Tibial nerve (tissue), 4 donors: ENCODE measurements around the gene DMBT1. TPM values are rescaled to one million over a fixed set of nuclear protein-coding genes. Genes with fewer than 3 reads are reported as not detected.

Experiments
- DNase-seq, 2 donors: peaks; one replicate each; pipeline ENCODE4 v3.0.0-alpha.2; 2019; ENCODE audit warnings: low spot score in 2 of 2
- H3K27ac ChIP-seq, 4 donors: fragments of 200-600 bp; sonication (generic) in 3 of 4; one replicate each; pipeline ENCODE4 v1.5.1; 2017 to 2019; ENCODE audit warnings: mild to moderate bottlenecking in 1 of 4
- H3K27me3 ChIP-seq, 2 donors: fragments of 200-600 bp; sonication (generic) in 1 of 2; one replicate each; pipeline versions ENCODE4 v1.5.1 to v1.6.0; 2017 to 2019
- H3K36me3 ChIP-seq, 3 donors: fragments of 200-600 bp; sonication (generic); one replicate each; pipeline ENCODE4 v1.5.1; 2018 to 2019
- H3K4me1 ChIP-seq, 4 donors: fragments of 200-600 bp; sonication (generic) in 3 of 4; one replicate each; pipeline ENCODE4 v1.5.1; 2017 to 2019
- H3K4me3 ChIP-seq, 4 donors: fragments of 200-600 bp; sonication (generic) in 3 of 4; one replicate each; pipeline ENCODE4 v1.5.1; 2017 to 2019; ENCODE audit warnings: mild to moderate bottlenecking in 1 of 4, moderate library complexity in 1 of 4
- H3K9me3 ChIP-seq, 4 donors: fragments of 200-600 bp; sonication (generic) in 3 of 4; one replicate each; pipeline ENCODE4 v1.5.1; 2017 to 2019
- CTCF ChIP-seq, 5 experiments: fragments of 200-600 bp in 3 of 5; fragments of 450-650 bp in 2 of 5; sonication (generic) in 3 of 5; IDR thresholded peaks; one replicate each; pipeline ENCODE4 v1.5.1; 2016 to 2019; ENCODE audit warnings: antibody characterized with exemption in 5 of 5, mild to moderate bottlenecking in 3 of 5, moderate library complexity in 2 of 5
- EP300 ChIP-seq, 2 donors: sonication (generic); formaldehyde crosslinking; IDR thresholded peaks; one replicate each; pipeline ENCODE4 v1.6.1; 2017; ENCODE audit warnings: antibody characterized with exemption in 2 of 2, mild to moderate bottlenecking in 1 of 2
- POLR2A ChIP-seq, 2 donors: fragments of 450-650 bp; IDR thresholded peaks; one replicate each; pipeline ENCODE4 v1.6.1; 2017; ENCODE audit warnings: antibody characterized with exemption in 2 of 2, mild to moderate bottlenecking in 2 of 2, moderate library complexity in 2 of 2
- WGBS, 2 donors: methylation state at CpG; one replicate each; pipeline ENCODE4 v1.1.5; 2018; 5-methylcytosine and 5-hydroxymethylcytosine counted together
- total RNA-seq, 4 donors: library from RNA; depleted of rRNA; stranded (reverse); fragments of >200 nt; gene quantifications; one replicate each; pipeline ENCODE4 v1.1.0, GENCODE V29; 2016

The DMBT1 gene
- total RNA-seq, 4 donors from 2014 or later = not detected

- no peak overlapping the region for H3K27ac ChIP-seq
- TF ChIP-seq EP300 (IDR thresholded peaks at IDR 0.05) (no peak), POLR2A (IDR thresholded peaks at IDR 0.05) (no peak), CTCF (IDR thresholded peaks at IDR 0.05) (no peak)
- H3K27me3 ChIP-seq = no peaks in the 10 kb centered on the region
- no peaks in the 10 kb centered on the region for H3K36me3 ChIP-seq
- H3K4me1 ChIP-seq = no peaks in the 10 kb centered on the region
- no peak for DNase-seq
- no peak overlapping the region for H3K4me3 ChIP-seq
- WGBS, 2 donors = 79 to 80% methylated on average over 5 of the region's 5 CpGs
- no peaks in the 10 kb centered on the region for H3K9me3 ChIP-seq
These were observed 71.5 kb downstream of the DMBT1 start for GRCh38 chr10:122632031-122632430.

DNA sequence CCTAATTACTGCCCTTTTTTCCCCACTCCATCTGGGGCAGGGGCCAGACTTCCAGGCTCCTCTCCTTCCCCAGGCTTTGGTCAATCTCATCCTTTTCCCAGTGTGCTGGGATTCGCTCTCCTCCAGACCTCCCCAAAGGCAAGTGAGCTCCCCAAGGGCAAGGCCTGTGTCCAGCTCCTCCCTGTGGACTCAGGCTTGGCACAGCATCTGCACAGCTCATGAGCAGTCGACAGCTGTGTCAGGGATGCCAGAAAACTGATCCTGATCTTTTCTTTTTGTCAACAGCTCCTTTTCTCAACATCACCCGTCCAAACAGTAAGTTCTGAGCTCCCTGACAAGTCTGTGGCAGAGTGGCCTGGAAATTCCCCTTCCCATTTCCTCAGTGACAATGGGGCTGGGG lies 72.0 kb downstream of the DMBT1 start:
- H3K27ac ChIP-seq = no peak overlapping the region
- no peak for DNase-seq
- no peaks in the 10 kb centered on the region for H3K4me1 ChIP-seq
- H3K4me3 ChIP-seq = no peak overlapping the region
- 56 to 69% methylated on average over 3 of the region's 3 CpGs for WGBS, 2 donors
- no peaks in the 10 kb centered on the region for H3K9me3 ChIP-seq
- TF ChIP-seq EP300 (IDR thresholded peaks at IDR 0.05) (no peak), POLR2A (IDR thresholded peaks at IDR 0.05) (no peak), CTCF (IDR thresholded peaks at IDR 0.05) (no peak)
- no peaks in the 10 kb centered on the region for H3K36me3 ChIP-seq
- no peaks in the 10 kb centered on the region for H3K27me3 ChIP-seq

DNA sequence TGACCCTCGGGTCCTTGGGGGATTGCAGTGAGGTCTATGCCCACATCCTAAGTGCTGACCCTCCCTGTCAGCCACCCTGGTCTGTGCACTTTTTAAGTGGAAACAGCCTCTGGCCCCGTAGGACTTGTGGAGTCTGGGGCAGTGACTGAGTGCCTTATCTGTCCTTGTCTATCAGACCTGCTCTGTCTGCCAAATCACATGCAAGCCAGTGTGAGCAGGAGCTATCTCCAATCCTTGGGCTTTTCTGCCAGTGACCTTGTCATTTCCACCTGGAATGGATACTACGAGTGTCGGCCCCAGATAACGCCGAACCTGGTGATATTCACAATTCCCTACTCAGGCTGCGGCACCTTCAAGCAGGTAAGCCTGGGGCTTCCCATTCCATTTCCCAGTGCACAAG lies 76.4 kb downstream of the DMBT1 start:
- H3K4me3 ChIP-seq = no peak overlapping the region
- WGBS, 2 donors = 85 to 87% methylated on average over 7 of the region's 7 CpGs
- H3K9me3 ChIP-seq = no peaks in the 10 kb centered on the region
- no peaks in the 10 kb centered on the region for H3K4me1 ChIP-seq
- TF ChIP-seq EP300 (IDR thresholded peaks at IDR 0.05) = no peak
- TF ChIP-seq POLR2A (IDR thresholded peaks at IDR 0.05) = no peak
- H3K27me3 ChIP-seq = no peaks in the 10 kb centered on the region
- no peak overlapping the region for H3K27ac ChIP-seq
- no peak for DNase-seq
- no peaks in the 10 kb centered on the region for H3K36me3 ChIP-seq

- no peak for DNase-seq
- Histone ChIP-seq H3K36me3 (no peaks in the 10 kb centered on the region), H3K9me3 (no peaks in the 10 kb centered on the region), H3K27ac (no peak overlapping the region), H3K27me3 (no peaks in the 10 kb centered on the region), H3K4me3 (no peak overlapping the region), H3K4me1 (no peaks in the 10 kb centered on the region)
- WGBS, 2 donors = 47 to 53% methylated on average over 2 of the region's 2 CpGs
- TF ChIP-seq POLR2A (IDR thresholded peaks at IDR 0.05) = no peak
- no peak for TF ChIP-seq CTCF (IDR thresholded peaks at IDR 0.05)
- no peak for TF ChIP-seq EP300 (IDR thresholded peaks at IDR 0.05)
These were observed 76.8 kb downstream of the DMBT1 start for GRCh38 chr10:122637376-122637775.

- H3K4me1 ChIP-seq = no peaks in the 10 kb centered on the region
- no peaks in the 10 kb centered on the region for H3K9me3 ChIP-seq
- H3K36me3 ChIP-seq = no peaks in the 10 kb centered on the region
- H3K4me3 ChIP-seq = no peak overlapping the region
- 84 to 90% methylated on average over 6 of the region's 6 CpGs for WGBS, 2 donors
- no peak for TF ChIP-seq CTCF (IDR thresholded peaks at IDR 0.05)
- DNase-seq = no peak
- H3K27ac ChIP-seq = no peak overlapping the region
- H3K27me3 ChIP-seq = no peaks in the 10 kb centered on the region
These were observed 77.6 kb downstream of the DMBT1 start for GRCh38 chr10:122638106-122638505.

DNA sequence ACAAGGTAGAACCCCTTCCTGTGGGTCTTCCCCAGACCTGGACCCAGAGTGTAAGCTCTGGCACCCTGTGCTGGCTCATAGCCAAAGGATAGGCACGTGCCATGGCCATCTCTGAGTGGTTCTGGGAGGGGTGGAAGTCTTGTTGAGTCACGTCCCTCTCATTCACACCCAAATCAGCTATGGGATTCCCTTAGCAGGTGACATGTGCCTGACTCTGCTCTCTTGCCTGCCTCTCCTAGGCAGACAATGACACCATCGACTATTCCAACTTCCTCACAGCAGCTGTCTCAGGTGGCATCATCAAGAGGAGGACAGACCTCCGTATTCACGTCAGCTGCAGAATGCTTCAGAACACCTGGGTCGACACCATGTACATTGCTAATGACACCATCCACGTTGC lies 79.2 kb downstream of the DMBT1 start:
- Histone ChIP-seq H3K4me3 (no peak overlapping the region), H3K4me1 (no peaks in the 10 kb centered on the region), H3K9me3 (no peaks in the 10 kb centered on the region), H3K27ac (no peak overlapping the region), H3K27me3 (no peaks in the 10 kb centered on the region), H3K36me3 (no peaks in the 10 kb centered on the region)
- no peak for DNase-seq
- WGBS, 2 donors = 75 to 80% methylated on average over 7 of the region's 7 CpGs
- no peak for TF ChIP-seq CTCF (IDR thresholded peaks at IDR 0.05)
- no peak for TF ChIP-seq EP300 (IDR thresholded peaks at IDR 0.05)
- no peak for TF ChIP-seq POLR2A (IDR thresholded peaks at IDR 0.05)
